Measurements from ENCODE around the gene CACNG4. TPM values are rescaled to one million over a fixed set of nuclear protein-coding genes. Genes with fewer than 3 reads are reported as not detected.

CACNG4 gene
- total RNA-seq, 1 experiment from 2014 or later: 2.4 TPM

- Histone ChIP-seq H3K27ac (ENCODE audit: low read length) (no peak overlapping the region), H3K36me3 (ENCODE audit: low read depth, low read length) (no peaks in the 10 kb centered on the region), H3K4me2 (ENCODE audit: low read length) (no peak overlapping the region), H3K27me3 (ENCODE audit: low read length) (peaks cover 27% of the 10 kb centered on the region; the same call in 1 of the 2 replicates), H3K79me2 (ENCODE audit: low read length) (no peaks in the 10 kb centered on the region), H4K20me1 (ENCODE audit: low read length) (no peaks in the 10 kb centered on the region), H3K9ac (ENCODE audit: low read length) (no peak overlapping the region), H2AFZ (ENCODE audit: low read length) (no peak overlapping the region), H3K4me1 (ENCODE audit: insufficient read depth, low read length) (peaks cover 15% of the 10 kb centered on the region), H3K9me3 (ENCODE audit: low read length) (no peaks in the 10 kb centered on the region), H3F3A (ENCODE audit: low read length, unreplicated experiment) (no peaks in the 10 kb centered on the region), H3K4me3 (ENCODE audit: low read length) (no peak overlapping the region), H3K9me2 (replicated peaks; ENCODE audit: low read length) (no peaks in the 10 kb centered on the region)
- POLR2A ChIA-PET (ENCODE audit: unreplicated experiment): no interaction called here
- CTCF ChIA-PET: no interaction called here
- no TSS peak for BruUV-seq (replicated peaks)
- no peak for DNase-seq
- TF ChIP-seq EZH2phosphoT487 (IDR thresholded peaks at IDR 0.05; ENCODE audit: borderline replicate concordance, low read length) (no peak), CTCF (conservative IDR thresholded peaks at IDR 0.05; ENCODE audit: low read depth, low read length) (no peak), EZH2 (IDR thresholded peaks at IDR 0.05; ENCODE audit: low read length, unreplicated experiment) (no peak)
- no peak for ATAC-seq
- intact Hi-C loops (cut with micrococcal nuclease): no loop called here
Observed at GRCh38 chr17:66983414-66984021, 19.0 kb downstream of the CACNG4 start.

- H4K20me1 ChIP-seq (ENCODE audit: low read length): no peaks in the 10 kb centered on the region
- no peak overlapping the region for H3K27ac ChIP-seq (ENCODE audit: low read length)
- DNase-seq (no peak), ATAC-seq (no peak)
- no peaks in the 10 kb centered on the region for H3K36me3 ChIP-seq (ENCODE audit: low read depth, low read length)
- ChIA-PET CTCF (no interaction called here), POLR2A (ENCODE audit: unreplicated experiment) (no interaction called here)
- H3K9ac ChIP-seq (ENCODE audit: low read length): no peak overlapping the region
- TF ChIP-seq EZH2 (IDR thresholded peaks at IDR 0.05; ENCODE audit: low read length, unreplicated experiment) (no peak), CTCF (conservative IDR thresholded peaks at IDR 0.05; ENCODE audit: low read depth, low read length) (no peak), EZH2phosphoT487 (IDR thresholded peaks at IDR 0.05; ENCODE audit: borderline replicate concordance, low read length) (no peak)
- no peaks in the 10 kb centered on the region for H3K9me3 ChIP-seq (ENCODE audit: low read length)
- intact Hi-C loops (cut with micrococcal nuclease): no loop called here
- H3K4me1 ChIP-seq (ENCODE audit: insufficient read depth, low read length): peaks cover 15% of the 10 kb centered on the region
- no TSS peak for BruUV-seq (replicated peaks)
- no peak overlapping the region for H2AFZ ChIP-seq (ENCODE audit: low read length)
- H3K4me3 ChIP-seq (ENCODE audit: low read length): no peak overlapping the region
- peaks cover 34% of the 10 kb centered on the region; the same call in 1 of the 2 replicates for H3K27me3 ChIP-seq (ENCODE audit: low read length)
- H3K9me2 ChIP-seq (replicated peaks; ENCODE audit: low read length): no peaks in the 10 kb centered on the region
- H3K79me2 ChIP-seq (ENCODE audit: low read length): no peaks in the 10 kb centered on the region
- no peaks in the 10 kb centered on the region for H3F3A ChIP-seq (ENCODE audit: low read length, unreplicated experiment)
- H3K4me2 ChIP-seq (ENCODE audit: low read length): no peak overlapping the region
Observed at GRCh38 chr17:66984730-66985129, 20.2 kb downstream of the CACNG4 start.

- no peak overlapping the region for H3K4me3 ChIP-seq (ENCODE audit: low read length)
- TF ChIP-seq CTCF (conservative IDR thresholded peaks at IDR 0.05; ENCODE audit: low read depth, low read length): no peak
- no peak for TF ChIP-seq EZH2 (IDR thresholded peaks at IDR 0.05; ENCODE audit: low read length, unreplicated experiment)
- no peak for TF ChIP-seq EZH2phosphoT487 (IDR thresholded peaks at IDR 0.05; ENCODE audit: borderline replicate concordance, low read length)
- DNase-seq: no peak
- H3K4me1 ChIP-seq (ENCODE audit: insufficient read depth, low read length): peaks cover 7% of the 10 kb centered on the region; the same call in 1 of the 2 replicates
- no peaks in the 10 kb centered on the region for H3K79me2 ChIP-seq (ENCODE audit: low read length)
- ATAC-seq: no peak
- no peaks in the 10 kb centered on the region for H4K20me1 ChIP-seq (ENCODE audit: low read length)
- H3K9ac ChIP-seq (ENCODE audit: low read length): no peak overlapping the region
- no peak overlapping the region for H2AFZ ChIP-seq (ENCODE audit: low read length)
- no peaks in the 10 kb centered on the region for H3F3A ChIP-seq (ENCODE audit: low read length, unreplicated experiment)
- H3K27ac ChIP-seq (ENCODE audit: low read length): no peak overlapping the region
- no peaks in the 10 kb centered on the region for H3K36me3 ChIP-seq (ENCODE audit: low read depth, low read length)
- H3K4me2 ChIP-seq (ENCODE audit: low read length): no peak overlapping the region
- POLR2A ChIA-PET (ENCODE audit: unreplicated experiment): no interaction called here
- no peaks in the 10 kb centered on the region for H3K9me2 ChIP-seq (replicated peaks; ENCODE audit: low read length)
- intact Hi-C loops (cut with micrococcal nuclease): no loop called here
- CTCF ChIA-PET: no interaction called here
- H3K9me3 ChIP-seq (ENCODE audit: low read length): no peaks in the 10 kb centered on the region
- H3K27me3 ChIP-seq (ENCODE audit: low read length): peaks cover 35% of the 10 kb centered on the region; the same call in 1 of the 2 replicates
- no TSS peak for BruUV-seq (replicated peaks)
Observed at GRCh38 chr17:66985338-66986237, 21.1 kb downstream of the CACNG4 start.
